ENCODE measurements around the gene CDKN1C.

The CDKN1C gene

DNA sequence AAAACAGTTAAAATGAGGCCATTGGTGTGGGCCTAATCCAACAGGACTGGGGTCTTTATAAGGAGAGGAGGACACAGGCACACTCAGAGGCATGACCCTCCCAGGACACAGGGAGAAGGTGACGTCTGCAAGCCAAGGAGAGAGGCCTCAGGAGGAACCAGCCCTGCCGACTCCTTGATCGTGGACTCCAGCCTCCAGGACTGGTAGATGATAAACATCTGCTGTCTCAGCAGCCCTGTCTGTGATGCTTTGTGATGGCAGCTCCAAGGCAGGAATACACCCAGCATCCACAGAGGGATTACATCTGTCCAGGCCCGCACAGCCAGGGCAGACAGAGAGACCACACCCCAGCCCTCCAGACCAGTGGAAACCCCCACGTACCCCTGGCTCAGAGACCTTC lies 18.4 kb downstream of the CDKN1C start:
- DNase-seq = no peak

DNA sequence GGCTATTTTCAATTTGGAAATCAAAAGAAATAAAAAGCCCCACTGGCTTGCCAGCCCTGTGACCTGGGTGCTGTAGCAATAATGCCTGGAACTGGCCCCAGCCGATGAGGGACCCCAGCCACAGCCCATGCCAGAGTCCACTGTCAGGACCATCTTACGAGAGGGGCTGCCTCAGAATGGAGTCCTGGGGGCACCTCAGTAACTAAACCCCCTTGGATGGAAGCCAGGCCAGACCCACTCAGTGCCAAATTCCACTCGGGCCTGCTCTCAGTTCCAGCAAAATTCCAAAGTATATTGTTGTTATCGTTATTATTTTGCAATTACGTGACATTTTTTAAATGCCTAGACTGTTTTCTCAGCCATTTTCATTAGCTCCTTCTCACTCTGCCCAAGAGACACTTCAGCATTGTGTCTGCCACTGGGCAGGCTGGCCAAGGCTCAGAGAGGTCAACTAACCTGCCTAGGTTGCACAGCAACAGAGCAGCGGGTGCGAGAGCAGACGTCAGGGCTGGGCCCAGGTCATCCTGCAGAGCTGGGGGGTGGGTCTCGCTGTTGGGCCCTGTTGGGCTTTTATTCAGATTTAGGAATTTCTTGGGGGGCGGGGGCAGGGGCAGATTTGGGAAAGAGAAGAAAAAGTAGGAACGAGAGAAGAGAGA lies 19.5 kb downstream of the CDKN1C start:
- DNase-seq = no peak

DNA sequence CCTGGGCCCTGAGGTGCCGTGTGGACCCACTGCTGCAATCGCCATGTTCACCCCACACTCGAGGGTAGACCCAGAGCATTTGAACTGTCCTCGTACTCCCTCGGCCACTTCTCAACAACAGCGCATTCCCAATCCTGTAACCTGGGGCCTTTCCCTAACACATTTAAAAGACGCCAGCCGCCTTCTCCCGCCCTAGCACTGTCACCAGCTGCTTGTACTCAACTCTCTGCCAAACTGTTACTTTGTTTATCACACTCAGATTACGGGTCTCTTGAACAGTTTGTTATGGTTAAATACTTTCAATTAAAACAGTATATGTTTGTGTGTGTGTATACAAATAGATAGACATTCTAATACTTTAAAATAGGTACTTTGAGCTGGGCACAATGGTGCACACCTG lies 20.7 kb downstream of the CDKN1C start:
- DNase-seq = no peak

DNA sequence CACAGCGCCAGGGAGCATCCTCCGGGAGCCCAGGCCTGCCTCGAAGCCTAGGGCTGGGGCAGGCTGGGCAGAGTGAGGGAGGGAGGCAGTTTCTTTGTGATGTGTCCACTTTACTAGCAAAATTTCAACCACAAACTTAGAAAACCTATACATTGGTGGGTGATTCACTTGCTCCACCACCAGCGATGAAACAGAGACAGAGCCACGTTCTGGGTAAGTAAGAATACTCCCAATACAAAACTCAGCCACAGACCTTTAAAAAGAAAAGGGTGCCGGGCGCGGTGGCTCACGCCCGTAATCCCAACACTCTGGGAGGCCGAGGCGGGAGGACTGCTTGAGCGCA lies 22.3 kb downstream of the CDKN1C start:
- DNase-seq = no peak

DNA sequence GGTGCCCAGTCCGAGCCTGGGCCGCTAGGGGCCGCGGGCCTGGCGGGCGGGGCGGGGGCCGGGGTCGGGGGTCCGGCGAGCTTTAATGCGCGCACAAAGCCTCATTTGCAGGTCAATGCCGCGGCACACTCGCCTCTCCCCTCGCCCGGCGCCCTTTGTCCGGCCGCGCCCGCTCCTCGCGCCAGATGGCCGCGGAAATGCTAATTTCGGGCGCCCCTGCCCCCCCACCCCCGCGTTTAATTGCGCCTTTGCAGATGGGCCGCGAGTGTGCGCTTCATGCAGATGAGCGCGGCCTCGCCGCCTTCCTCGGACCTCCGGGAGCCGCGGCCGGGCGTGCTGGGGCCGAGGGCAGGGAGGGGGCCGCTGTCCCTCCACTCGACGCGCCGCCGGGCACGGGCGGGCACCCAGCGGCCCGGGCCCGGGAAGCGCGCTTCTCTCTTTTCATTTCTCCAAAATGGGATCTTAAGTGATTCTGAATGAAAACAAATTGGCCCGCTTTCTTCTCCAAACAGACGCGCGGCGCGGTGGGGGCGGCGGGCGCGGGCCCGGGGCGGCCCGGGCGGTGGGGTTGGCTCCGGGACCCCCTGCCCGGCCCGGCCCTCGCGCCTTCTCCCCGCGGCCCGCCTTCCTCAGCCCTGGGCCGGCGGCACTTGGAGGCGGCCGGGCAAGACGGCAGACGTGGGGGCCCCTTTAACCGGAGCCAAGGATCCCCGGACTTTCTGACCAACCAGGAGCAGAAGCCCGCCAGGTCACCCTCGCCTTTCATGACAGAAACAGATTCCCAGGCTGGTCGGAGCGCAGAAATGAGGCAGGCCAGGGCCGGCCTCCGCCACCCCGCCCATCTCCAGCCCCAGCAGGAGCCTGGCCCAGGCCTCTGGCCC lies 22.9 kb downstream of the CDKN1C start:
- no peak for DNase-seq

DNA sequence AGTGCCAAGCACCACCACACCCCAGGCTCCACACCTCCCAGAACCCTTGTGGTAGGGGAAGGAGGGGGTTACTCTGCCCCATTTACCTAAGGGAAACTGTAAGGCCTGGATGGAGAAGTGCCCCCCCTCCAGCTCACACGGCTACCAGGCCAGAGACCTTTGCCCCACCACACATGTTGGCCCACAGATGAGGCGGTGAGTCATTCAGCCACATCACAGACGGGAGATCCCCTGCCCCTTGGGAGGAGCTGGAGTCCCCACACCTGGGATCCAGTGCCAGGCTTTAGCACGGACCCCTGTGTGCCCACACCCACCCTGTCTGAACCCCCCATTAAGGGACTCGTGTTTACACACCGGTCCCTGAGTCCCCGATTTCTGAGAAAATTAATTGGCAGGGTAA lies 24.9 kb downstream of the CDKN1C start:
- no peak for DNase-seq

DNA sequence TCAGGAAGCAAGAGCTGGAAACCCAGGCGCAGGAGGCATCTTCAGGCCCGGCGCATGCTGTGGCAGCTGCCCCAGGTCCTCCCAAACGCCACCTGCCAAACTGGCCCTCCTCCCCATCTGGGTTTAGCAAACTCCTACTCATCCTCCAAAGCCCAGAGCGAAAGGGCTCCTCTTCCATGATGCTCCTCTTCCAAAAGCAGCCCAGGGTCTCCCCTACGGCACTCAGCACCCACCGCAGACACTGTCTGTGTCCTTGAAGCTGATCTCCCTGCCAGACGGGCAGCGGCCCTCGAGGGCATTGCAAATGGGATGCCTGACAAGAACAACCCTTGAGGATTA lies 25.9 kb downstream of the CDKN1C start:
- no peak for DNase-seq

DNA sequence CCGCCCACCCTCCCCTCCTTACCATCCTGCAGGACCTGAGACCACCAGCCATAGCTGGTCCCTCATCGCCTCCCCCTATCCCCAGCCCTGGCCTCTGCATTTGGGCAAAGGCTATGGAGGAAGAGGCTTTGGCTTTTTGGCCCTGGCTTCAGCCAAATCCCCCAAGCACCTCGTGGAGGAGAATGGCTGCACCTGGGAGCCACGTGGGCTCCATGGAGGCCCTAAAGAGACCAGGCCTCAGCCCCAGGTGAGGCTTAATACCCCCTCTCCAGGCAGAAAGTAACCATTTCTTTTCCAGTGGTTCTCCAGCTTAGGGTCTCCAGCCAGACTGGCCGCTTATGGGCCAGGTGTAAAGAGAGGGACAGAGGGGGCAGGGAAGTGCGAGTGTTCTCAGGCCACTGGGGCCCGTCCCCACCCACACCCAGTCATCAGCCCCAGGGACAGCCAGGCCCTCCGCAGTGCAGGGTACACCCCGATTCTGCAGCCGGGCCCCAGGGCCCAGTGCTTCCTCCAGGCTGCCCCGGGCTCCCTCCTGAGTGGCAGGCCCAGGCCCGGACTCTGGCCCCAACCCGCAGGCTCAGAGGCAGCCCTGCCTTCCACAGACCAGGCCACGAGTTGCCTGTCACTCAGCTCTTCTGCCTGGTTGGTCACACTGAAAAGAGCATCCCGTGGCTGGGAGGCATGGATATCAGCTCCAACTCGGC lies 26.4 kb downstream of the CDKN1C start:
- no peak for DNase-seq

DNA sequence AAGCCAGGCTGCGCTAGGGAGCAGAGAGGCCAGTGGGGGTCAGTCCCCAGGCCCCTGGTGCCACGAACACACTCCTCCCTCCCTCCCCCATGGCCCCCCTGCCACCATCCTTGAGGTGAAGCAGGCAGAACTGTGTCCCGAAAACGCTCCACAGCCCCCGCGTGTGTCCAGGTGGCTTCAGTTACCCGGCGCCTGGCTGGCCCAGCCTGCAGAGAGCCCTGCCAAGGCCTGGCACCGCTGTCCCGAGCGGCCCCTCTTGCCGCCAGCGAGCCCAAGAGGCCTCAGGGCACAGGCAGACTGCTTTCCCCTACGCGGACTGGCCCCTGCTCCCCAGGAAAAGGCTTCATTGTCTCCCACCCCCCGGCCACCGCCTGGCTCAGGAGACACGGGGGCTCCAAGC lies 27.7 kb downstream of the CDKN1C start:
- no peak for DNase-seq

DNA sequence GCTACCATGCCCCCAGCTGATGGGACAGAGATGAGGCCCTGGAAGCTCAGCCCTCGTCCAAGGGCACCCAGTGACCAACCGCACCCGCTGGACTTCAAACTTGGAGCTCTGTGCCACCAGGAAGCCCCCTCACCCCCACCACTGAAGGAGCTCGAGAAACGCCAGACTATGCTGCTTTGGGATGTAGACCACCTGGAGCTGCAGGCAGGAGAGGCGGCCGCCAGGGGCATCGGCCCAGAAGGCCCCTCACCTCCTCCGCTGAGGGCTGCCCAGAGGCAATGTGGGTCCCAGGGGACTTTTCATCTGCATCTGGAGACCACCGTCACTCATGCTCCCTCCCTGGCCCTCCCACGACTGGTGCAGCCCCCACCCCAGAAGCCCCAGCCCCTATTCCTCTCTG lies 28.3 kb downstream of the CDKN1C start:
- no peak for DNase-seq

DNA sequence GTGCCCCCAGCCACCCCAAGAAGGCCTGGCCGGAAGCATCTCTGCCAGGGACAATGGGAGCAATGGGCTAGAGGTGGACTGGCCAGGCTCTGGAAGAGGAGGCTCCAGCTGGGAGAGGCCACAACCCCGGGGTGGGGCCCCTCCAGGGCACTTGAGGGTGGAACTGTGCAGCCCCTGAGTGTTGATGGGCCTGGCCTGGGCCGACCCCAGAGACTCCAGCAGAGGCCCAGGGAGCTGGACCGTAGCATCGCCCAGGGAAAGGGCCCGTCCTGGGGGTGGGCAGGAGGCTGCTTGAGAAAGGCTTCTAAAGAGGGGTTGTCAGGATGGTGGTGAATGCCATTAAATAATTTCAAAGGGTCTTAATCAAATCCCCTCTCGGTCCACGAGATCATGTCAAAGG lies 30.4 kb downstream of the CDKN1C start:
- DNase-seq = no peak

DNA sequence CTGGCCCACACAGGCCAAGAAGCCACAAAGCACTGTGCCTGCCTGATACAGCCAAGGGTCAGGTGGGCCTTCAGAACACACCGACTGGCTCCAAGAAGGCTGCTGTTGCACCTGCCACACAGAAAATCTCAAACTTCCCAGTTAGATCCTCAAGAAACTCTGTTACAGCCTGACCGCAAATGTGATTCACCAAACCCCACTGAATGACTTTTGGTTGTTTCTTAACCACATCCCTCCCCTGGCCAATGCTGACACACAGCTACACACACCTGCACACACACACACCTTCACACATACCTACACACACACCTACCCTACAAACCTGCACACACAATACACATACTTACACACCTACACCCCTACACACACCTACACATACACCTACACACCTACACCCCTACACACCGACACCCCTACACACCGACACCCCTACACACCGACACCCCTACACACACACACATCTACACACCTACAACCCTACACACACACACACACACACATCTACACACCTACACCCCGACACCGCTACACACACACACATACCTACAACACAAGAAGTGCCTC lies 31.5 kb downstream of the CDKN1C start:
- no peak for DNase-seq

DNA sequence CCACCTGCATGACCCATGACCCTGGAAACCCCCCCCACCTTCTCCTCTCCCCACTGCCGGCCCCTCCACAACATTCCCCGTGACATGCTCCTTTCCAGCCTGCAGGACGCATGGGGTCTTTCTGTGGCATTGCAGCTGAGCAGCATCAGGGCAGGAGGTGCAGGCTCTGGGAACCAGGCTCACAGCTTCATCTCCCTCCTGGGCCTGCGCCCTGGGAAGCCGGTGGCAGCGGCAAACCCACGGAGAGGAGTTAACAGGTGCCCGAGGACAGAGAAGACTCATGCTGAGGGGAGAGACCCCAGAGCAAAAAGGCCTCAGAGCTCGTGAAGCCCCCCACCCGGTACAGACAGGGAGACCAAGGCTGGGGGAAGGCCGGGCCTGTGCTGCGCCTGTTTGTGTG lies 32.2 kb downstream of the CDKN1C start:
- no peak for DNase-seq

DNA sequence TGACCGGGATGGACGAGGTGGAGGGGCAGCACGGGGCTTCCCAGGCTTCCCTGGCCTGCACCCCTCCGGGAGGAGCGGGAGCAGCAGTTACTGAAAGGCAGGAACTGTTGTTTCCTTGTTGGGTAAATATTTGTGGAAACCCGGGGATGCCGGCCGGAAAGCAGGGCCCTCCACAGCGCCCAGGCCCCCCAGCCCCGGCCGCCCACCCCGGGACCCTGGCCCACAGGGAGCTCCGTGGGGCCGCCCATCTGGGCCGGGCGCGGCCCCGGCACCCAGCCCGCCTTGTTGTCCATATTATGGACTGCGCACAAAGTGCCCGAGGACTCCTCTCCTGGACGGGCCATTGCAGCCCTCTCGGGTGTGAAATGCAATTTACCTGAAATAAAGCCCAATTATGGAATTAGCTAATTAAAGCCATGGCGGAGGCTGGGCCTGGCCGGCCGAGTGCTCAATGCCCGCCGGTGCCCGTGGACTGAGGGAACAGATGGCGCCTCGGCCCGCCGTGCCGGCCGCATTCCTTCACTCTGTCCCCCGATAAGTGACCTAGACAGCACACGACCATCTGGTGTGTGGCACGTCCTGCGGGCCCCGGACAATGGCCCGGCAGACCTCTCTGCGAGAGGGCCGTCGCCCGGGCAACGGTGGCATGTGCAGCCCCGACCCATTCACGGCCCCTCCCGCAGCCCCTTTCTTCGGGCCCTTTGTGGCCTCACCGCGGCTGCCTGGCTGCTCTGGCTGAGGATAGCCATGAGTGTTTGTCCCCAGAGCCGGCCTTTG lies 35.4 kb downstream of the CDKN1C start:
- DNase-seq = no peak

DNA sequence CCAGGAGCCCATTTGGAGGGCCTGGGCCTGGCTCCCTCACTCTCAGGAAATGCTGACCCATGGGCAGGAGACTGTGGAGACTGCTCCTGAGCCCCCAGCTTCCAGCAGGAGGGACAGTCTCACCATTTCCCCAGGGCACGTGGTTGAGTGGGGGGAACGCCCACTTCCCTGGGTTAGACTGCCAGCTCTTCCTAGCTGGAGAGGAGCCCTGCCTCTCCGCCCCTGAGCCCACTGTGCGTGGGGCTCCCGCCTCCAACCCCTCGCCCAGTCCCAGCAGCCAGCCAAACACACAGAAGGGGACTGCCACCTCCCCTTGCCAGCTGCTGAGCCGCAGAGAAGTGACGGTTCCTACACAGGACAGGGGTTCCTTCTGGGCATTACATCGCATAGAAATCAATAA lies 37.1 kb downstream of the CDKN1C start:
- no peak for DNase-seq

DNA sequence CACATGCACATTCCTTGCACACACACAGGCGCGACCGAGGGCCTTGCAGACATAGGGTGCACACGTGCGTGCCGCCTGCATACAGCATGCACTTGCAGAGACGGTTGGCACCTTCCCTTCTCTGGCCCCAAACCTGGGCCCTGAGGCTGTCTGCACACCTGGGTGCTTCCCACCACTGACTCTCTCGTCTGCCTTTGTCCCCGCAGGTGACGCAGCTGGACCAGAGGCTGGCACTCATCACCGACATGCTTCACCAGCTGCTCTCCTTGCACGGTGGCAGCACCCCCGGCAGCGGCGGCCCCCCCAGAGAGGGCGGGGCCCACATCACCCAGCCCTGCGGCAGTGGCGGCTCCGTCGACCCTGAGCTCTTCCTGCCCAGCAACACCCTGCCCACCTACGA lies 38.0 kb downstream of the CDKN1C start:
- DNase-seq = no peak

DNA sequence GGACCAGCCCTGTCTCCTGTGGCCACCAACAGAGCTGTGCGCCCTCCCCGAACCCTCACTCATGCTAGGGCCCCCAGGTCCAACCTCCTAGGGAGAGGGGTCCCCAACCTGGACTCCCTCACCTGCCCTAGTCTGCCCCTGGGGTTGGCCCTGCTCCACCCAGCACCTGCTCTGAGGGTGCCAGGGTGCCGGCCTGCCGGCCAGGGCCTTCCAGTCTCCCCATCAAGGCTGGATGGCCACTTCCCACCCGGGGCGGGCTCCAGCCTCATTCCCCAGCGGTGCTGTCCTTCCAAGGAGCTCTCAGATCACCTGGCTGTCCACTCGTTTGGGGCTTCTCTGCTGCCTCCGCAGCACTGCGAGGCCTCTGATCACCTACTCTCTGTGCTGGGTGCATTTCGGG lies 39.1 kb downstream of the CDKN1C start:
- no peak for DNase-seq

DNA sequence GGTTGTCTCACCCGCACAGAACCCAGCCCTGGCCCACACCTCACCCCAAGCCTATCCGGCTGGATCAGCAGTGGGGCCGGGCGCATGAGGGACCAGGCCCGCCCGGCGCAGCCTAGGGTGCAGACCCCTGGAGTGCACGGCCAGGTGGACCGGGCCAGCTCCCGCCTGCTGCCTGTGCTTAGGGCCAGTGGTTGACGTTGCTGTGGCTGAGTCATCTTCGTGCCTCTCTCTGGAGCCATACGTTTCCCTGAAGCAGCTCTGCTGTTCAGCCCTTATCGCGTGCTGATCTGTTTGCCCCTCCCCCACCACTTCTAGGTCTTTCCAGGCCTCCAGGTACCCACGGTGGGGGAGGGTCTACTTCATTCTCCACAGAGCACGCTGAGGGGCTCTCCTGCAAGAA lies 39.5 kb downstream of the CDKN1C start:
- no peak for DNase-seq

DNA sequence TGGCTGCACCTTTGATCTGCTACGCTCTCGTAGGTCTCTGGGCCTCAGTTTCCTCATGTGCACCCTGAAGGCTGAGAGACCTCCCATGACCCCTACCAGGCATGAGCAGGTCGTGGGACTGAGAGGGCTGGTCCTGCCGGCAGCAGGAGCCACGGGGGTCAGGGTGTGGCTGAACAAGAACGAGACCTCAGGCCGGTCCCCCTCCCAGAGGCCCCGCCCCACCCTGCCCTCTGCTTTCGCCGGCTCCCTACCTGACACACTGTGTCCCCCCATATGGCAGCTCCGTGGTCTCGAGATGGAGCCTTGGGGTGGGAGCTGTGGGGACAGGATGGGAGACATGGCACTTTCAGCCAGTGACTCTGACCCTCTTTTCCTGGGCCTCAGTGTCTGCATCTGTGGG lies 40.6 kb downstream of the CDKN1C start:
- DNase-seq = no peak

DNA sequence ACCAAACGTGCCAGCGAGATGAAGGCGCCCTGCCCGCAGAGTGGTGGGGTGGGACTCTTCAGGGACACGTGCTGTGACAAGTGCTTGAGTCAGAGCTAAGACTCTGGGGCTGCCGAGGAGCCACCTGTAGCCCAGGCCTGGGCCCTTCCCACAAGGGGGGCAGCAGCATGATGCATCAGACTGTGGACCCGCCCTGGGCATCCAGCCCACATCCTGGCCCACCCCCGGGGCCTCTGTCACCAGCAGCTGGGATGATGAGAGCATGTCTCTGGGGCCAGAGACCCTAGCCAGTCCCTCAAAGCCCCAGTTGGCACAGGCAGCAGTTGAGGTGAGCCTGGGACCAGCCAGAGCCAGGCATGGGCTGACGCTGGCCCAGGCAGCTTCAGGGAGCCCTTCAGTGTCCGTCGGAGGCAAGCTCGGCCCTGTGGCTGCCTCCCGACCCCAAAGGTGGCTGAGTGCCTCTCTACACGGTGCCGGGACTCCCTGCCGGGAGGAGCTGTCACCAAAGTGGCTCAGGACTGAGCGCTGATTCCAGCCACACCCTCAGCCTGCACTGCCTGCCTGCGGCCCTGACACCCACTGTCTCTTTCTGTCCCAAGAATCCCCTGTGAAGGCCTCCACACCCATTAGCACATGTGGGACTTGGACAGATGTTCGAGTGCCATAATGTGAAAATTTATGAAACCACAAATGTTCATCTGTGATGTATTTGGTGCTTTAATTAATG lies 41.3 kb downstream of the CDKN1C start:
- DNase-seq = no peak

DNA sequence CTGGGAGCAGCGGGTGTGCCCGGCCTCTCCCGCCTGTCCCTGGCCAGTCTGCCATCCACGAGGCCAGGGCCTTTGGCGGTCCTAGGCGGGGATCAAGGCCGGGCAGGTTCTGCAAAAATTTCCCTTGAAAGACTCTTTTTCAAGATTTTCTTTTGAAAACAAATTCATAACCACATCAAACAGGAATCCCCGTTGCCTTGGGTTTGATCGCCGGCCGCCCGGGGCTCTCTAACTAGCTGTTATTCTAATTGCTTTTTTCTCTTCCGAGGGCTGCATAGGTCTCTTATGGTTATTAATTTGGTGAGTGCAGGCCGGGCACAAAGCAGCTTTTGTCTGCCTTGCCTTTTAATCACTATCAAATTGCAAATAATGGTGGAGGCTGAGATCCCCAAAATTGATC lies 42.0 kb downstream of the CDKN1C start:
- no peak for DNase-seq

DNA sequence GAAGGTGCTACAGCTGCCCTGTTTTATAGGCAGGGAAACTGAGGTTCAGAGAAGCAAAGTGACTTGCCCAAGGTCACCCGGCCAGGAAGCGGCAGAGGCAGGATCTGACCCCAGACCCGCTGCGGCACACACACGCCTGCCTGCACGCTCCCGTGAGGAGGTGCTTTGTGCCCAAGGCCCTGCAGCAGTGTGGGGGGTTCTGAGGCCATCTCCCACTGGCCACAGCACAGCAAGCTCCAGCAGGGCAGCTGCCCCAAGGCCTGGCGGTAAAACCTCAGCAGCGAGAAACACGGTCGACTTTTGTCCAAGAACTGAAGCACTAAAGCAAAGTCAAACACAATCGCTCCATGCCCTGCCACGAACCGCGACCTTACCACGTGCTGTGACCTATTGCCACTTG lies 42.7 kb downstream of the CDKN1C start:
- no peak for DNase-seq

Data from CD4-positive, alpha-beta T cell treated with Interleukin-10 for 1 hour (primary cell).